Mesenchymal stem cell (in vitro differentiated cells and primary cell): ENCODE measurements around the gene KATNB1.

Experiments
- DNase-seq: peaks from one replicate; pipeline ENCODE4 v3.0.0-alpha.2; 2013
- H2AFZ ChIP-seq: one replicate; pipeline ENCODE4 v1.6.1; 2013; ENCODE audit warnings: low read depth, mild to moderate bottlenecking, control low read depth, inconsistent platforms, low read length, moderate library complexity
- H2AK5ac ChIP-seq: 2 replicates; pipeline ENCODE4 v1.6.1; 2013; ENCODE audit warnings: low read length, moderate library complexity, mild to moderate bottlenecking, inconsistent platforms; ENCODE audit not compliant: severe bottlenecking
- H2BK120ac ChIP-seq: one replicate; pipeline ENCODE4 v1.6.1; 2013; ENCODE audit warnings: low read depth, mild to moderate bottlenecking, inconsistent platforms, low read length, moderate library complexity
- H2BK12ac ChIP-seq, 2 experiments: one replicate each; pipeline ENCODE4 v1.6.1; 2013; ENCODE audit warnings: inconsistent platforms in 2 of 2, low read length in 2 of 2, mild to moderate bottlenecking in 2 of 2, moderate library complexity in 2 of 2, control low read depth in 1 of 2
- H2BK15ac ChIP-seq: one replicate; pipeline ENCODE4 v1.6.1; 2013; ENCODE audit warnings: mild to moderate bottlenecking, low read depth, inconsistent platforms; ENCODE audit not compliant: poor library complexity, severe bottlenecking
- H2BK5ac ChIP-seq: 2 replicates; pipeline ENCODE4 v1.6.1; 2013; ENCODE audit warnings: low read depth, mild to moderate bottlenecking, low read length, control low read depth, inconsistent platforms; ENCODE audit not compliant: poor library complexity, severe bottlenecking
- H3K14ac ChIP-seq, 2 experiments: one replicate each; pipeline ENCODE4 v1.6.1; 2013; ENCODE audit warnings: inconsistent platforms in 2 of 2, low read length in 2 of 2, control low read depth in 1 of 2, mild to moderate bottlenecking in 1 of 2, moderate library complexity in 1 of 2
- H3K18ac ChIP-seq, 2 experiments: one replicate each; pipeline ENCODE4 v1.6.1; 2013; ENCODE audit warnings: inconsistent platforms in 2 of 2, low read length in 2 of 2, control low read depth in 1 of 2, low read depth in 1 of 2, mild to moderate bottlenecking in 1 of 2
- H3K23ac ChIP-seq, 2 experiments: one replicate each; pipeline ENCODE4 v1.6.1; 2013; ENCODE audit warnings: inconsistent platforms in 2 of 2, low read length in 2 of 2, mild to moderate bottlenecking in 2 of 2, moderate library complexity in 2 of 2, control low read depth in 1 of 2
- H3K27ac ChIP-seq: 2 replicates; pipeline ENCODE4 v1.5.1; 2013; ENCODE audit warnings: mild to moderate bottlenecking, moderate library complexity, low read length, control low read depth, inconsistent platforms; ENCODE audit not compliant: poor library complexity, severe bottlenecking
- H3K27me3 ChIP-seq, 2 experiments: 2 replicates each; pipeline versions ENCODE4 v1.6.1 to v1.7.0; 2013; ENCODE audit warnings: low read length in 2 of 2, mild to moderate bottlenecking in 2 of 2, moderate library complexity in 2 of 2, control low read depth in 1 of 2, inconsistent platforms in 1 of 2; ENCODE audit not compliant: control insufficient read depth in 1 of 2, insufficient read depth in 1 of 2
- H3K36me3 ChIP-seq, 2 experiments: 2 replicates each; pipeline versions ENCODE4 v1.6.1 to v1.7.0; 2013; ENCODE audit warnings: low read length in 2 of 2, control low read depth in 1 of 2, inconsistent platforms in 1 of 2, low read depth in 1 of 2, mild to moderate bottlenecking in 1 of 2; ENCODE audit not compliant: insufficient read depth in 2 of 2, control insufficient read depth in 1 of 2
- H3K4ac ChIP-seq, 2 experiments: one replicate each; pipeline ENCODE4 v1.6.1; 2013; ENCODE audit warnings: inconsistent platforms in 2 of 2, low read length in 2 of 2, mild to moderate bottlenecking in 2 of 2, moderate library complexity in 2 of 2, control low read depth in 1 of 2, low read depth in 1 of 2
- H3K4me1 ChIP-seq: 2 replicates; pipeline ENCODE4 v1.6.1; 2013; ENCODE audit warnings: low read depth, low read length, control low read depth; ENCODE audit not compliant: control insufficient read depth, insufficient read depth
- H3K4me2 ChIP-seq: 2 replicates; pipeline ENCODE4 v1.6.1; 2013; ENCODE audit warnings: low read length, mild to moderate bottlenecking, inconsistent platforms; ENCODE audit not compliant: poor library complexity, severe bottlenecking
- H3K4me3 ChIP-seq, 2 experiments: 2 replicates each; pipeline versions ENCODE4 v1.5.1 to v1.7.0; 2013; ENCODE audit warnings: low read length in 2 of 2, mild to moderate bottlenecking in 2 of 2, control low read depth in 1 of 2, low read depth in 1 of 2; ENCODE audit not compliant: insufficient read depth in 1 of 2
- H3K79me1 ChIP-seq: replicated peaks from 2 replicates; pipeline ENCODE4 v1.6.1; 2013; ENCODE audit warnings: mild to moderate bottlenecking, control low read depth, low read length, inconsistent platforms; ENCODE audit not compliant: poor library complexity, severe bottlenecking
- H3K9ac ChIP-seq: 2 replicates; pipeline ENCODE4 v1.7.0; 2013; ENCODE audit warnings: mild to moderate bottlenecking, low read length, moderate library complexity
- H3K9me3 ChIP-seq: 2 replicates; pipeline ENCODE4 v1.7.0; 2013; ENCODE audit warnings: mild to moderate bottlenecking, low read length; ENCODE audit not compliant: control insufficient read depth
- H4K8ac ChIP-seq: one replicate; pipeline ENCODE4 v1.6.1; 2013; ENCODE audit warnings: inconsistent platforms, mild to moderate bottlenecking, low read length, moderate library complexity
- H4K91ac ChIP-seq: one replicate; pipeline ENCODE4 v1.6.1; 2013; ENCODE audit warnings: mild to moderate bottlenecking, low read length, inconsistent platforms
- WGBS: methylation state at CpG from one replicate; pipeline ENCODE4 v1.1.7; 2013; ENCODE audit warnings: mixed read lengths; 5-methylcytosine and 5-hydroxymethylcytosine counted together

KATNB1 gene

GRCh38 chr16:57696240-57696639 is 39.3 kb upstream of the KATNB1 start:
- Histone ChIP-seq H2BK5ac (no peak overlapping the region), H3K27ac (no peak overlapping the region), H2BK120ac (no peak overlapping the region), H2AFZ (no peak overlapping the region), H2BK15ac (no peak overlapping the region), H3K27me3 (peaks cover 6 to 57% of the 10 kb centered on the region in 2 experiments), H3K36me3 (no peaks in the 10 kb centered on the region), H3K4me2 (no peak overlapping the region), H3K4ac (no peak overlapping the region), H3K79me1 (no peaks in the 10 kb centered on the region), H4K91ac (no peak overlapping the region), H3K9me3 (no peaks in the 10 kb centered on the region), H3K14ac (no peak overlapping the region), H3K18ac (no peak overlapping the region), H2AK5ac (no peak overlapping the region), H2BK12ac (no peak overlapping the region), H4K8ac (no peak overlapping the region), H3K4me3 (no peak overlapping the region), H3K9ac (no peak overlapping the region), H3K4me1 (peaks cover 6% of the 10 kb centered on the region), H3K23ac (no peak overlapping the region)
- 82% methylated on average over 7 of the region's 7 CpGs for WGBS
- DNase-seq: no peak

GRCh38 chr16:57697896-57698537 is 37.6 kb upstream of the KATNB1 start:
- WGBS: 90% methylated on average over 14 of the region's 17 CpGs
- no peak overlapping the region for H4K8ac ChIP-seq
- H2AK5ac ChIP-seq: no peak overlapping the region
- H4K91ac ChIP-seq: no peak overlapping the region
- peaks cover 0 to 56% of the 10 kb centered on the region in 2 experiments for H3K27me3 ChIP-seq
- no peaks in the 10 kb centered on the region for H3K79me1 ChIP-seq
- H2BK120ac ChIP-seq: no peak overlapping the region
- no peak overlapping the region for H3K14ac ChIP-seq
- no peak overlapping the region for H3K4me3 ChIP-seq
- H2BK5ac ChIP-seq: no peak overlapping the region
- no peaks in the 10 kb centered on the region for H3K36me3 ChIP-seq
- no peak overlapping the region for H2BK12ac ChIP-seq
- no peak overlapping the region for H3K4ac ChIP-seq
- H3K18ac ChIP-seq: no peak overlapping the region
- no peak overlapping the region for H3K27ac ChIP-seq
- peaks cover 6% of the 10 kb centered on the region for H3K4me1 ChIP-seq
- H3K9ac ChIP-seq: no peak overlapping the region
- H2BK15ac ChIP-seq: no peak overlapping the region
- no peak overlapping the region for H3K4me2 ChIP-seq
- no peak overlapping the region for H2AFZ ChIP-seq
- H3K9me3 ChIP-seq: no peaks in the 10 kb centered on the region
- no peak overlapping the region for H3K23ac ChIP-seq
- DNase-seq: no peak

- Histone ChIP-seq H2BK120ac (no peak overlapping the region), H2BK12ac (no peak overlapping the region), H3K36me3 (no peaks in the 10 kb centered on the region), H3K79me1 (no peaks in the 10 kb centered on the region), H4K91ac (no peak overlapping the region), H3K4me3 (no peak overlapping the region), H3K4ac (no peak overlapping the region), H3K14ac (no peak overlapping the region), H2AFZ (no peak overlapping the region), H3K9ac (no peak overlapping the region), H3K4me2 (no peak overlapping the region), H3K4me1 (peaks cover 6% of the 10 kb centered on the region), H3K18ac (no peak overlapping the region), H3K27ac (no peak overlapping the region), H4K8ac (no peak overlapping the region), H2BK15ac (no peak overlapping the region), H2AK5ac (no peak overlapping the region), H2BK5ac (no peak overlapping the region), H3K9me3 (no peaks in the 10 kb centered on the region), H3K27me3 (peaks cover 0 to 53% of the 10 kb centered on the region in 2 experiments), H3K23ac (no peak overlapping the region)
- no peak for DNase-seq
- 83% methylated on average over 16 of the region's 16 CpGs for WGBS
These were observed 36.7 kb upstream of the KATNB1 start for GRCh38 chr16:57698812-57699405.

- Histone ChIP-seq H3K14ac (no peak overlapping the region), H3K27ac (no peak overlapping the region), H2BK120ac (no peak overlapping the region), H2BK15ac (no peak overlapping the region), H3K9ac (no peak overlapping the region), H2BK12ac (no peak overlapping the region), H4K91ac (no peak overlapping the region), H2BK5ac (no peak overlapping the region), H3K4me1 (peaks cover 4% of the 10 kb centered on the region), H3K4ac (no peak overlapping the region), H3K27me3 (peaks cover 0 to 54% of the 10 kb centered on the region in 2 experiments), H2AFZ (no peak overlapping the region), H4K8ac (no peak overlapping the region), H3K4me2 (no peak overlapping the region), H3K36me3 (no peaks in the 10 kb centered on the region), H3K18ac (no peak overlapping the region), H3K23ac (no peak overlapping the region), H3K9me3 (no peaks in the 10 kb centered on the region), H3K79me1 (no peaks in the 10 kb centered on the region), H2AK5ac (no peak overlapping the region), H3K4me3 (no peak overlapping the region)
- no peak for DNase-seq
- WGBS: 93% methylated on average over 3 of the region's 3 CpGs
These were observed 36.1 kb upstream of the KATNB1 start for GRCh38 chr16:57699481-57699880.
